Activated CD8-positive, alpha-beta memory T cell treated with anti-CD3 and anti-CD28 coated beads for 36 hours (primary cell): ENCODE measurements around the gene GSTA2. TPM values are rescaled to one million over a fixed set of nuclear protein-coding genes. Genes with fewer than 3 reads are reported as not detected.

Source experiments
- total RNA-seq, 2 experiments: library from RNA; stranded (reverse); gene quantifications; one replicate each; pipeline ENCODE4 v1.2.3, GENCODE V29; 2021

Gene GSTA2
- total RNA-seq, 2 experiments from 2014 or later = not detected

Other genes starting within 250 kb of the GSTA2 start
- gene TRAM2, start 186.4 kb downstream of the GSTA2 start, total RNA-seq = 1 to 10 TPM; 2.6 to 2.7 TPM
- 10 to 100 TPM; 21.4 to 22.2 TPM for gene TMEM14A, start 92.4 kb downstream of the GSTA2 start, total RNA-seq
- gene GSTA1, start 40.3 kb upstream of the GSTA2 start, total RNA-seq = not detected
- gene GSTA5, start 77.3 kb upstream of the GSTA2 start, total RNA-seq = not detected
- gene GSTA3, start 146.2 kb upstream of the GSTA2 start, total RNA-seq = not detected
- 1 to 10 TPM; 8.4 to 8.6 TPM for gene GSTA4, start 231.8 kb upstream of the GSTA2 start, total RNA-seq